SU-DHL-6 (cell line): Measurements from ENCODE around the gene DNAI2.

Experiments used
- CTCF ChIP-seq: fragments of 200-600 bp; sonication (generic); IDR thresholded peaks from one replicate; pipeline ENCODE4 v1.5.1; 2017; ENCODE audit warnings: antibody characterized with exemption, mild to moderate bottlenecking, low read length, moderate library complexity; ENCODE audit not compliant: insufficient read depth, poor library complexity, severe bottlenecking
- EZH2phosphoT487 ChIP-seq: fragments of 200-600 bp; sonication (generic), shearing (Covaris generic); conservative IDR thresholded peaks from 2 replicates; pipeline ENCODE4 v1.6.1; 2018; ENCODE audit warnings: mild to moderate bottlenecking, antibody characterized with exemption, low read length, moderate library complexity, mixed read lengths

GRCh38 chr17:74257311-74257710, 16.7 kb upstream of the DNAI2 start:
- TF ChIP-seq EZH2phosphoT487, result no peak
- TF ChIP-seq CTCF, result no peak
